H9 (cell line): ENCODE measurements around the gene RFFL. TPM values are rescaled to one million over a fixed set of nuclear protein-coding genes. Genes with fewer than 3 reads are reported as not detected.

Experiments
- DNase-seq: peaks from one replicate; pipeline ENCODE4 v3.0.0-alpha.2; 2017
- H2AFZ ChIP-seq: one replicate; pipeline ENCODE4 v1.6.1; 2013; ENCODE audit warnings: mild to moderate bottlenecking, low read length, control low read depth, moderate library complexity
- H2AK5ac ChIP-seq: 2 replicates; pipeline ENCODE4 v1.6.1; 2013; ENCODE audit warnings: low read length, control low read depth, mixed read lengths; ENCODE audit not compliant: insufficient read length
- H2BK120ac ChIP-seq: one replicate; pipeline ENCODE4 v1.6.1; 2013; ENCODE audit warnings: low read depth, mild to moderate bottlenecking, low read length, control low read depth, inconsistent platforms; ENCODE audit not compliant: poor library complexity, severe bottlenecking
- H2BK12ac ChIP-seq: 2 replicates; pipeline ENCODE4 v1.6.1; 2013; ENCODE audit warnings: low read length, control low read depth, mixed read lengths, low read depth; ENCODE audit not compliant: insufficient read length
- H2BK15ac ChIP-seq: 2 replicates; pipeline ENCODE4 v1.6.1; 2013; ENCODE audit warnings: low read depth, low read length, control low read depth
- H2BK20ac ChIP-seq: one replicate; pipeline ENCODE4 v1.6.1; 2013; ENCODE audit warnings: low read depth, mild to moderate bottlenecking, low read length, control low read depth, inconsistent platforms; ENCODE audit not compliant: poor library complexity, severe bottlenecking
- H2BK5ac ChIP-seq: 2 replicates; pipeline ENCODE4 v1.6.1; 2013; ENCODE audit warnings: low read length, control low read depth, mixed read lengths; ENCODE audit not compliant: insufficient read length
- H3K14ac ChIP-seq: 2 replicates; pipeline ENCODE4 v1.6.1; 2013; ENCODE audit warnings: low read length, control low read depth; ENCODE audit not compliant: insufficient read depth
- H3K18ac ChIP-seq: 2 replicates; pipeline ENCODE4 v1.6.1; 2013; ENCODE audit warnings: low read depth, mild to moderate bottlenecking, mixed read lengths, low read length, control low read depth; ENCODE audit not compliant: insufficient read length
- H3K23ac ChIP-seq: 2 replicates; pipeline ENCODE4 v1.6.1; 2013; ENCODE audit warnings: low read length, control low read depth, mixed read lengths, low read depth; ENCODE audit not compliant: insufficient read length
- H3K23me2 ChIP-seq: 2 replicates; pipeline ENCODE4 v1.6.1; 2013; ENCODE audit warnings: low read depth, mild to moderate bottlenecking, mixed read lengths, low read length, control low read depth; ENCODE audit not compliant: insufficient read length, poor library complexity, severe bottlenecking
- H3K27ac ChIP-seq: 2 replicates; pipeline ENCODE4 v1.5.1; 2013; ENCODE audit warnings: low read length, control low read depth, mixed read lengths, low read depth; ENCODE audit not compliant: insufficient read length
- H3K27me3 ChIP-seq: 2 replicates; pipeline ENCODE4 v1.6.1; 2013; ENCODE audit warnings: low read length, control low read depth, inconsistent platforms; ENCODE audit not compliant: insufficient read depth
- H3K4ac ChIP-seq: 2 replicates; pipeline ENCODE4 v1.6.1; 2013; ENCODE audit warnings: low read depth, mild to moderate bottlenecking, control low read depth, inconsistent platforms, low read length, moderate library complexity
- H3K4me1 ChIP-seq: 2 replicates; pipeline ENCODE4 v1.6.1; 2013; ENCODE audit warnings: low read length, control low read depth, inconsistent platforms; ENCODE audit not compliant: insufficient read depth
- H3K4me2 ChIP-seq: 2 replicates; pipeline ENCODE4 v1.6.1; 2013; ENCODE audit warnings: low read length, control low read depth, mixed read lengths; ENCODE audit not compliant: insufficient read length, insufficient read depth
- H3K56ac ChIP-seq: 2 replicates; pipeline ENCODE4 v1.6.1; 2013; ENCODE audit warnings: low read depth, mild to moderate bottlenecking, mixed read lengths, low read length, control low read depth; ENCODE audit not compliant: insufficient read length
- H3K79me1 ChIP-seq: 2 replicates; pipeline ENCODE4 v1.6.1; 2013; ENCODE audit warnings: low read depth, mild to moderate bottlenecking, moderate library complexity, low read length, control low read depth, inconsistent platforms; ENCODE audit not compliant: insufficient read depth, poor library complexity, severe bottlenecking
- H3K79me2 ChIP-seq: 2 replicates; pipeline ENCODE4 v1.6.1; 2013; ENCODE audit warnings: low read length, control low read depth, inconsistent platforms; ENCODE audit not compliant: insufficient read depth
- H3K9ac ChIP-seq: 2 replicates; pipeline ENCODE4 v1.6.1; 2013; ENCODE audit warnings: low read length, control low read depth, mixed read lengths; ENCODE audit not compliant: insufficient read length; ENCODE audit errors: extremely low read depth
- H3K9me3 ChIP-seq: one replicate; pipeline ENCODE4 v1.6.1; 2013; ENCODE audit warnings: low read depth, low read length, inconsistent platforms; ENCODE audit not compliant: control insufficient read depth
- H3T11ph ChIP-seq: one replicate; pipeline ENCODE4 v1.6.1; 2013; ENCODE audit warnings: mild to moderate bottlenecking, low read length, control low read depth, inconsistent platforms
- H4K20me1 ChIP-seq: one replicate; pipeline ENCODE4 v1.6.1; 2013; ENCODE audit not compliant: control insufficient read depth, insufficient read length, insufficient read depth
- H4K5ac ChIP-seq: 2 replicates; pipeline ENCODE4 v1.6.1; 2013; ENCODE audit warnings: low read depth, mild to moderate bottlenecking, mixed read lengths, low read length, control low read depth; ENCODE audit not compliant: insufficient read length
- H4K8ac ChIP-seq: replicated peaks from 2 replicates; pipeline ENCODE4 v1.6.1; 2013; ENCODE audit warnings: low read length, control low read depth, mixed read lengths, low read depth; ENCODE audit not compliant: insufficient read length
- H4K91ac ChIP-seq: 2 replicates; pipeline ENCODE4 v1.6.1; 2013; ENCODE audit warnings: low read depth, mild to moderate bottlenecking, moderate library complexity, mixed read lengths, low read length, control low read depth; ENCODE audit not compliant: insufficient read length
- H3K27ac Mint-ChIP-seq, 3 experiments: 2 replicates in 2 of 3; 3 replicates in 1 of 3; pipeline ENCODE4 v1.8.0; 2020 to 2021; ENCODE audit warnings: mixed read lengths in 3 of 3, mild to moderate bottlenecking in 1 of 3, moderate library complexity in 1 of 3
- H3K27me3 Mint-ChIP-seq: 2 replicates; pipeline ENCODE4 v1.8.0; 2021; ENCODE audit warnings: low read depth, mild to moderate bottlenecking, moderate library complexity, mixed read lengths
- H3K36me3 Mint-ChIP-seq, 3 experiments: 2 replicates in 2 of 3; 3 replicates in 1 of 3; pipeline ENCODE4 v1.8.0; 2020 to 2021; ENCODE audit warnings: low read depth in 3 of 3, mixed read lengths in 3 of 3; ENCODE audit not compliant: insufficient read depth in 1 of 3
- H3K4me1 Mint-ChIP-seq, 2 experiments: 2 replicates each; pipeline ENCODE4 v1.8.0; 2020; ENCODE audit warnings: mixed read lengths in 2 of 2
- H3K4me3 Mint-ChIP-seq, 2 experiments: 2 replicates in 1 of 2; 3 replicates in 1 of 2; pipeline ENCODE4 v1.8.0; 2020 to 2021; ENCODE audit warnings: mild to moderate bottlenecking in 2 of 2, mixed read lengths in 2 of 2, moderate library complexity in 1 of 2
- H3K9me3 Mint-ChIP-seq, 2 experiments: 2 replicates in 1 of 2; 3 replicates in 1 of 2; pipeline ENCODE4 v1.8.0; 2020; ENCODE audit warnings: mild to moderate bottlenecking in 2 of 2, mixed read lengths in 2 of 2, moderate library complexity in 1 of 2
- WGBS: extraction: QIAGEN DNeasy Blood & Tissue Kit; methylation state at CpG from one replicate; pipeline ENCODE4 v1.1.7; 2013; ENCODE audit warnings: missing lambda C conversion rate, low lambda C conversion rate, mixed read lengths; ENCODE audit not compliant: insufficient read length; ENCODE audit errors: extremely low coverage; 5-methylcytosine and 5-hydroxymethylcytosine counted together
- total RNA-seq: library from RNA; stranded (reverse); gene quantifications from 2 replicates; pipeline ENCODE4 v1.2.1, GENCODE V29; 2021
- TF ChIP-seq, protein P1 (sequence below): fragments of 200-600 bp; sonication (generic); conservative IDR thresholded peaks from 3 replicates; pipeline ENCODE4 v1.8.0; 2021; ENCODE audit warnings: antibody characterized with exemption, mild to moderate bottlenecking

RFFL gene
- total RNA-seq, 1 experiment from 2014 or later: 21.1 TPM

DNA sequence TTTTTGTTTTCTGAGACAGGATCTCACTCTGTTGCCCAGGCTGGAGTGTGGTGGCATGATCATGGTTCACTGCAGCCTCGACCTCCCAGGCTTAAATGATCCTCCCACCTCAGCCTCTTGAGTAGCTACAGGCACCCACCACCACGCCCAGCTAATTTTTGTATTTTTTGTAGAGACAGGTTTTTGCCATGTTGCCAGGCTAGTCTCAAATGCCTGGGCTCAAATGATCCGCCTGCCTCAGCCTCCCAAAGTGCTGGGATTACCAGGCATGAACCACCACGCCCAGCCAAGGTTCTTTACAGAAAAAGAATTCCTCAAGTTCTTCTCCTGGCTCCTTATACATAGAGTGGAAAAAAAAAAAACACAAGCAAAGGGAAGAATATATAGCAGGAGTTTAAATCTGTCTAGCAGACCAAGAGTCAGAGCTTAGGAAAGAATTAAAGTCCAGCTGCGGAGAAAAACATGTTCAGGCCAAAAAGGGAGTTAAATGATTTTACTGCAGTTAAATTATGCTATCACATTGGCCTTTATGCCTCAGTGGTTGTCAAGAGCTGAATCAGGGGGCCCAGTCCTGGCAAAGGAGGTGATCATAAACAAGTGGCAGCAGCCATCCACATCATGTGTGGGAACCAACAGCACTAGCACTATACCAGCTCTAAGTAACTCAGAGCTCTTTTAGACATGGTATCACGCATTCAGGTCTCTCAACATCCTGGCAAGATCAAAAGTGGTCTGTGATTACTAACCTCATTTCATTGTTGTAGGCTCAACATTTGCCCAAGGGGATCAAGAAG, 43.9 kb downstream of the RFFL start:
- peaks cover 0 to 2% of the 10 kb centered on the region in 2 experiments; a peak in 3 of 4 replicates for H3K4me1 Mint-ChIP-seq
- no peaks in the 10 kb centered on the region for H3K23me2 ChIP-seq
- no peaks in the 10 kb centered on the region for H3K9me3 Mint-ChIP-seq
- no peak overlapping the region for H3K4me2 ChIP-seq
- no peak overlapping the region for H4K8ac ChIP-seq
- TF ChIP-seq, protein P1, sequence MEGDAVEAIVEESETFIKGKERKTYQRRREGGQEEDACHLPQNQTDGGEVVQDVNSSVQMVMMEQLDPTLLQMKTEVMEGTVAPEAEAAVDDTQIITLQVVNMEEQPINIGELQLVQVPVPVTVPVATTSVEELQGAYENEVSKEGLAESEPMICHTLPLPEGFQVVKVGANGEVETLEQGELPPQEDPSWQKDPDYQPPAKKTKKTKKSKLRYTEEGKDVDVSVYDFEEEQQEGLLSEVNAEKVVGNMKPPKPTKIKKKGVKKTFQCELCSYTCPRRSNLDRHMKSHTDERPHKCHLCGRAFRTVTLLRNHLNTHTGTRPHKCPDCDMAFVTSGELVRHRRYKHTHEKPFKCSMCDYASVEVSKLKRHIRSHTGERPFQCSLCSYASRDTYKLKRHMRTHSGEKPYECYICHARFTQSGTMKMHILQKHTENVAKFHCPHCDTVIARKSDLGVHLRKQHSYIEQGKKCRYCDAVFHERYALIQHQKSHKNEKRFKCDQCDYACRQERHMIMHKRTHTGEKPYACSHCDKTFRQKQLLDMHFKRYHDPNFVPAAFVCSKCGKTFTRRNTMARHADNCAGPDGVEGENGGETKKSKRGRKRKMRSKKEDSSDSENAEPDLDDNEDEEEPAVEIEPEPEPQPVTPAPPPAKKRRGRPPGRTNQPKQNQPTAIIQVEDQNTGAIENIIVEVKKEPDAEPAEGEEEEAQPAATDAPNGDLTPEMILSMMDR: no peak
- no peak overlapping the region for H2BK120ac ChIP-seq
- H3K27me3 Mint-ChIP-seq: no peaks in the 10 kb centered on the region
- H3K9me3 ChIP-seq: no peaks in the 10 kb centered on the region
- no peak overlapping the region for H2BK15ac ChIP-seq
- H3K4me3 Mint-ChIP-seq: no peak overlapping the region
- no peaks in the 10 kb centered on the region for H4K20me1 ChIP-seq
- no peaks in the 10 kb centered on the region for H3K79me1 ChIP-seq
- no peak overlapping the region for H3K27ac ChIP-seq
- no peak overlapping the region for H4K91ac ChIP-seq
- no peaks in the 10 kb centered on the region for H3K79me2 ChIP-seq
- H3K27me3 ChIP-seq: no peaks in the 10 kb centered on the region
- DNase-seq: no peak
- no peak overlapping the region for H2AK5ac ChIP-seq
- H3K23ac ChIP-seq: no peak overlapping the region
- no peak overlapping the region for H2AFZ ChIP-seq
- H2BK12ac ChIP-seq: no peak overlapping the region
- H3K9ac ChIP-seq: no peak overlapping the region
- H3K27ac Mint-ChIP-seq: no peak overlapping the region
- H3K4me1 ChIP-seq: no peaks in the 10 kb centered on the region
- no peak overlapping the region for H3T11ph ChIP-seq
- H2BK5ac ChIP-seq: no peak overlapping the region
- peaks cover 0 to 10% (median 3%) of the 10 kb centered on the region in 3 experiments; a peak in 5 of 7 replicates for H3K36me3 Mint-ChIP-seq
- no peak overlapping the region for H3K14ac ChIP-seq
- no peak overlapping the region for H3K56ac ChIP-seq
- WGBS: no CpG with 5 or more reads among the region's 6 CpGs
- H3K18ac ChIP-seq: no peak overlapping the region
- H3K4ac ChIP-seq: no peak overlapping the region
- no peak overlapping the region for H4K5ac ChIP-seq
- H2BK20ac ChIP-seq: no peak overlapping the region
